H1 (cell line): ENCODE data around the gene MAPK8IP2. TPM values are rescaled to one million over a fixed set of nuclear protein-coding genes. Genes with fewer than 3 reads are reported as not detected.

Source experiments
- BRCA1 ChIP-seq: IDR thresholded peaks from 2 replicates; pipeline ENCODE4 v1.6.1; 2012; ENCODE audit warnings: low read depth, low read length, improper control_type of control experiment
- polyA plus RNA-seq, 7 experiments: library from polyadenylated mRNA; depleted of rRNA in 3 of 7; stranded (reverse) in 5 of 7; unstranded in 2 of 7; fragments of >200 nt in 5 of 7; fragments of 200-250 nt in 2 of 7; gene quantifications; 1 replicate in 5 of 7; 2 replicates in 1 of 7; 4 replicates in 1 of 7; pipeline versions ENCODE4 v1.2.1 to v1.2.3, GENCODE V29; 2011 to 2013; ENCODE audit warnings: missing spikeins in 2 of 7, mixed read lengths in 2 of 7
- total RNA-seq: library from RNA; stranded (reverse); fragmentation: NEBNext Ultra II Directional; extraction: Animal tissue kit (Norgen Biotek cat#: 25700); gene quantifications from 2 replicates; pipeline ENCODE4 v1.2.1, GENCODE V29; 2021
- TF ChIP-seq, protein P1 (sequence below): fragments of 300-600 bp; sonication (generic); IDR thresholded peaks from 2 replicates; pipeline ENCODE4 v1.7.1; 2012; ENCODE audit warnings: low read length, moderate library complexity, mild to moderate bottlenecking, inconsistent platforms; ENCODE audit not compliant: insufficient replicate concordance

The MAPK8IP2 gene
- total and polyA plus RNA-seq, 2 of the 8 experiments (the other 6 are each of a cell fraction or from before 2014, with no cell fraction given) = 1.5 to 5.5 TPM

DNA sequence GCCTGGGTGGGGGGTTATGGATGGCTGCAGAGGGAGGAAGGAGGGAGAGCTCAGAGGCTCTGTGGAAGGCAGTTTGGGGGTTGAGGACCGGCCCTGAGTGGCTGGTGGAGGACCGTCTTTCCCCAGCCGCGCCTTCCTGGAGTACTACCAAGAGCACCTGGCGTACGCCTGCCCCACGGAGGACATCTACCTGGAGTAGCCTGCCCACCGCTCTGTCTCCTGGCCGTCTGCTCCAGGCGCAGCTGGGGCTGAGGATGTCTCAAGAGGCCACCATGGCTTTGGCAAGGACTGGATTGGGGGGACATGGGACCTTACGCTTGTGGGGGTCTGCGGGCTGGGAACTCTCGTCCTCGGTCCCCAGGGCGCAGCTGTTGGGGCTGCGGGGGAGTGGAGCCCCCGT lies 10.0 kb downstream of the MAPK8IP2 start (continued):
- TF ChIP-seq, protein P1, sequence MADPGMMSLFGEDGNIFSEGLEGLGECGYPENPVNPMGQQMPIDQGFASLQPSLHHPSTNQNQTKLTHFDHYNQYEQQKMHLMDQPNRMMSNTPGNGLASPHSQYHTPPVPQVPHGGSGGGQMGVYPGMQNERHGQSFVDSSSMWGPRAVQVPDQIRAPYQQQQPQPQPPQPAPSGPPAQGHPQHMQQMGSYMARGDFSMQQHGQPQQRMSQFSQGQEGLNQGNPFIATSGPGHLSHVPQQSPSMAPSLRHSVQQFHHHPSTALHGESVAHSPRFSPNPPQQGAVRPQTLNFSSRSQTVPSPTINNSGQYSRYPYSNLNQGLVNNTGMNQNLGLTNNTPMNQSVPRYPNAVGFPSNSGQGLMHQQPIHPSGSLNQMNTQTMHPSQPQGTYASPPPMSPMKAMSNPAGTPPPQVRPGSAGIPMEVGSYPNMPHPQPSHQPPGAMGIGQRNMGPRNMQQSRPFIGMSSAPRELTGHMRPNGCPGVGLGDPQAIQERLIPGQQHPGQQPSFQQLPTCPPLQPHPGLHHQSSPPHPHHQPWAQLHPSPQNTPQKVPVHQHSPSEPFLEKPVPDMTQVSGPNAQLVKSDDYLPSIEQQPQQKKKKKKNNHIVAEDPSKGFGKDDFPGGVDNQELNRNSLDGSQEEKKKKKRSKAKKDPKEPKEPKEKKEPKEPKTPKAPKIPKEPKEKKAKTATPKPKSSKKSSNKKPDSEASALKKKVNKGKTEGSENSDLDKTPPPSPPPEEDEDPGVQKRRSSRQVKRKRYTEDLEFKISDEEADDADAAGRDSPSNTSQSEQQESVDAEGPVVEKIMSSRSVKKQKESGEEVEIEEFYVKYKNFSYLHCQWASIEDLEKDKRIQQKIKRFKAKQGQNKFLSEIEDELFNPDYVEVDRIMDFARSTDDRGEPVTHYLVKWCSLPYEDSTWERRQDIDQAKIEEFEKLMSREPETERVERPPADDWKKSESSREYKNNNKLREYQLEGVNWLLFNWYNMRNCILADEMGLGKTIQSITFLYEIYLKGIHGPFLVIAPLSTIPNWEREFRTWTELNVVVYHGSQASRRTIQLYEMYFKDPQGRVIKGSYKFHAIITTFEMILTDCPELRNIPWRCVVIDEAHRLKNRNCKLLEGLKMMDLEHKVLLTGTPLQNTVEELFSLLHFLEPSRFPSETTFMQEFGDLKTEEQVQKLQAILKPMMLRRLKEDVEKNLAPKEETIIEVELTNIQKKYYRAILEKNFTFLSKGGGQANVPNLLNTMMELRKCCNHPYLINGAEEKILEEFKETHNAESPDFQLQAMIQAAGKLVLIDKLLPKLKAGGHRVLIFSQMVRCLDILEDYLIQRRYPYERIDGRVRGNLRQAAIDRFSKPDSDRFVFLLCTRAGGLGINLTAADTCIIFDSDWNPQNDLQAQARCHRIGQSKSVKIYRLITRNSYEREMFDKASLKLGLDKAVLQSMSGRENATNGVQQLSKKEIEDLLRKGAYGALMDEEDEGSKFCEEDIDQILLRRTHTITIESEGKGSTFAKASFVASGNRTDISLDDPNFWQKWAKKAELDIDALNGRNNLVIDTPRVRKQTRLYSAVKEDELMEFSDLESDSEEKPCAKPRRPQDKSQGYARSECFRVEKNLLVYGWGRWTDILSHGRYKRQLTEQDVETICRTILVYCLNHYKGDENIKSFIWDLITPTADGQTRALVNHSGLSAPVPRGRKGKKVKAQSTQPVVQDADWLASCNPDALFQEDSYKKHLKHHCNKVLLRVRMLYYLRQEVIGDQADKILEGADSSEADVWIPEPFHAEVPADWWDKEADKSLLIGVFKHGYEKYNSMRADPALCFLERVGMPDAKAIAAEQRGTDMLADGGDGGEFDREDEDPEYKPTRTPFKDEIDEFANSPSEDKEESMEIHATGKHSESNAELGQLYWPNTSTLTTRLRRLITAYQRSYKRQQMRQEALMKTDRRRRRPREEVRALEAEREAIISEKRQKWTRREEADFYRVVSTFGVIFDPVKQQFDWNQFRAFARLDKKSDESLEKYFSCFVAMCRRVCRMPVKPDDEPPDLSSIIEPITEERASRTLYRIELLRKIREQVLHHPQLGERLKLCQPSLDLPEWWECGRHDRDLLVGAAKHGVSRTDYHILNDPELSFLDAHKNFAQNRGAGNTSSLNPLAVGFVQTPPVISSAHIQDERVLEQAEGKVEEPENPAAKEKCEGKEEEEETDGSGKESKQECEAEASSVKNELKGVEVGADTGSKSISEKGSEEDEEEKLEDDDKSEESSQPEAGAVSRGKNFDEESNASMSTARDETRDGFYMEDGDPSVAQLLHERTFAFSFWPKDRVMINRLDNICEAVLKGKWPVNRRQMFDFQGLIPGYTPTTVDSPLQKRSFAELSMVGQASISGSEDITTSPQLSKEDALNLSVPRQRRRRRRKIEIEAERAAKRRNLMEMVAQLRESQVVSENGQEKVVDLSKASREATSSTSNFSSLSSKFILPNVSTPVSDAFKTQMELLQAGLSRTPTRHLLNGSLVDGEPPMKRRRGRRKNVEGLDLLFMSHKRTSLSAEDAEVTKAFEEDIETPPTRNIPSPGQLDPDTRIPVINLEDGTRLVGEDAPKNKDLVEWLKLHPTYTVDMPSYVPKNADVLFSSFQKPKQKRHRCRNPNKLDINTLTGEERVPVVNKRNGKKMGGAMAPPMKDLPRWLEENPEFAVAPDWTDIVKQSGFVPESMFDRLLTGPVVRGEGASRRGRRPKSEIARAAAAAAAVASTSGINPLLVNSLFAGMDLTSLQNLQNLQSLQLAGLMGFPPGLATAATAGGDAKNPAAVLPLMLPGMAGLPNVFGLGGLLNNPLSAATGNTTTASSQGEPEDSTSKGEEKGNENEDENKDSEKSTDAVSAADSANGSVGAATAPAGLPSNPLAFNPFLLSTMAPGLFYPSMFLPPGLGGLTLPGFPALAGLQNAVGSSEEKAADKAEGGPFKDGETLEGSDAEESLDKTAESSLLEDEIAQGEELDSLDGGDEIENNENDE = no peak
- TF ChIP-seq BRCA1 = no peak
